ENCODE results near the gene CAMK4. TPM values are rescaled to one million over a fixed set of nuclear protein-coding genes. Genes with fewer than 3 reads are reported as not detected.
A peak's percentile ranks its signal among the peaks of the same experiment; 100 is the strongest.

Gene CAMK4
- total RNA-seq, 1 experiment from 2014 or later, result 6.3 TPM

- Mint-ChIP-seq H3K4me3 (no peak overlapping the region), H3K4me1 (no peaks in the 10 kb centered on the region), H3K9me3 (no peaks in the 10 kb centered on the region), H3K27me3 (ENCODE audit: low read depth) (no peaks in the 10 kb centered on the region), H3K36me3 (ENCODE audit: insufficient read depth in 1 of 3, low read depth in 3 of 3) (no peaks in the 10 kb centered on the region), H3K27ac (0 out of 7 replicates have a peak overlapping the region, but pooled peaks of 1 of the 3 experiments have one; percentile 5)
- Histone ChIP-seq H4K5ac (ENCODE audit: insufficient read length, low read depth, low read length) (no peak overlapping the region), H2BK15ac (ENCODE audit: low read depth, low read length) (no peak overlapping the region), H3K56ac (ENCODE audit: insufficient read length, low read depth, low read length) (no peak overlapping the region), H2BK5ac (ENCODE audit: insufficient read length, low read length) (no peak overlapping the region), H3K4me2 (ENCODE audit: insufficient read depth, insufficient read length, low read length) (no peak overlapping the region), H3K79me1 (ENCODE audit: insufficient read depth, low read depth, low read length, poor library complexity, severe bottlenecking) (no peaks in the 10 kb centered on the region), H4K20me1 (ENCODE audit: control insufficient read depth, insufficient read depth, insufficient read length) (no peaks in the 10 kb centered on the region), H3K4me1 (ENCODE audit: insufficient read depth, low read length) (no peaks in the 10 kb centered on the region), H3K9me3 (ENCODE audit: control insufficient read depth, low read depth, low read length) (no peaks in the 10 kb centered on the region), H3K23ac (ENCODE audit: insufficient read length, low read depth, low read length) (no peak overlapping the region), H2BK12ac (ENCODE audit: insufficient read length, low read depth, low read length) (no peak overlapping the region), H2BK120ac (ENCODE audit: low read depth, low read length, poor library complexity, severe bottlenecking) (no peak overlapping the region), H3K4ac (ENCODE audit: low read depth, low read length) (no peak overlapping the region), H3K27ac (ENCODE audit: insufficient read length, low read depth, low read length) (no peak overlapping the region), H3K14ac (ENCODE audit: insufficient read depth, low read length) (no peak overlapping the region), H3K9ac (ENCODE audit: extremely low read depth, insufficient read length, low read length) (no peak overlapping the region), H3K23me2 (ENCODE audit: insufficient read length, low read depth, low read length, poor library complexity, severe bottlenecking) (no peaks in the 10 kb centered on the region), H4K91ac (ENCODE audit: insufficient read length, low read depth, low read length) (no peak overlapping the region), H3K27me3 (ENCODE audit: insufficient read depth, low read length) (no peaks in the 10 kb centered on the region), H4K8ac (replicated peaks; ENCODE audit: insufficient read length, low read depth, low read length) (no peak overlapping the region), H3K79me2 (ENCODE audit: insufficient read depth, low read length) (no peaks in the 10 kb centered on the region), H2BK20ac (ENCODE audit: low read depth, low read length, poor library complexity, severe bottlenecking) (no peak overlapping the region), H3K18ac (ENCODE audit: insufficient read length, low read depth, low read length) (no peak overlapping the region), H3T11ph (ENCODE audit: low read length) (no peak overlapping the region), H2AFZ (ENCODE audit: low read length) (no peak overlapping the region), H2AK5ac (ENCODE audit: insufficient read length, low read length) (no peak overlapping the region)
- no CpG with 5 or more reads among the region's 5 CpGs for WGBS (ENCODE audit: extremely low coverage, insufficient read length, low lambda C conversion rate)
- no peak for TF ChIP-seq CTCF (conservative IDR thresholded peaks at IDR 0.05)
- no peak for DNase-seq
Measured at GRCh38 chr5:111235635-111236034, 11.5 kb downstream of the CAMK4 start.
